Inflammatory macrophage treated with lipopolysaccharide for 4 hours (primary cell): ENCODE data around the gene ARHGEF12.
A peak's percentile ranks its signal among the peaks of the same experiment; 100 is the strongest.

ENCODE experiments used
- DNase-seq: peaks from one replicate; pipeline ENCODE4 v3.0.0-alpha.2; 2020

The ARHGEF12 gene

GRCh38 chr11:120317689-120318480, 18.3 kb upstream of the ARHGEF12 start:
- no peak for DNase-seq

- DNase-seq: no peak
These were observed 17.3 kb upstream of the ARHGEF12 start for GRCh38 chr11:120318906-120319305.

GRCh38 chr11:120324932-120325810, 11.0 kb upstream of the ARHGEF12 start, which contains the start of gene TLCD5:
TSS of gene TLCD5 (plus strand) at chr11:120325299. CDS start at chr11:120327442, 2,143 bp downstream.
- no peak for DNase-seq

- no peak for DNase-seq
These were observed 10.0 kb upstream of the ARHGEF12 start for GRCh38 chr11:120326228-120326627.

- peak; percentile 55 for DNase-seq
These were observed 9.3 kb upstream of the ARHGEF12 start for GRCh38 chr11:120326845-120327281.

GRCh38 chr11:120327311-120327710, 8.9 kb upstream of the ARHGEF12 start:
- no peak for DNase-seq

- DNase-seq: no peak
These were observed 6.7 kb upstream of the ARHGEF12 start for GRCh38 chr11:120329556-120329955.

- DNase-seq: no peak
These were observed 6.2 kb upstream of the ARHGEF12 start for GRCh38 chr11:120330045-120330444.

- DNase-seq: no peak
These were observed 4.8 kb upstream of the ARHGEF12 start for GRCh38 chr11:120331301-120331996.

- DNase-seq: no peak
These were observed 3.1 kb upstream of the ARHGEF12 start for GRCh38 chr11:120332822-120333716.

- no peak for DNase-seq
These were observed 2.4 kb upstream of the ARHGEF12 start for GRCh38 chr11:120333801-120334200.

- no peak for DNase-seq
These were observed 1.9 kb upstream of the ARHGEF12 start for GRCh38 chr11:120334332-120334731.

GRCh38 chr11:120334894-120335462, 1.2 kb upstream of the ARHGEF12 start:
- DNase-seq: peak; percentile 81

- no peak for DNase-seq
These were observed 681 bp upstream of the ARHGEF12 start for GRCh38 chr11:120335556-120335907.

- no peak for DNase-seq
These were observed 585 bp downstream of the ARHGEF12 start for GRCh38 chr11:120336641-120337354.

GRCh38 chr11:120337355-120338106, 1.3 kb downstream of the ARHGEF12 start:
- DNase-seq: no peak

GRCh38 chr11:120338107-120338933, 2.1 kb downstream of the ARHGEF12 start:
- no peak for DNase-seq

- no peak for DNase-seq
These were observed 3.2 kb downstream of the ARHGEF12 start for GRCh38 chr11:120339394-120339890.

- no peak for DNase-seq
These were observed 4.3 kb downstream of the ARHGEF12 start for GRCh38 chr11:120340529-120340928.
